ENCODE measurements around the gene C4orf36.

The C4orf36 gene

GRCh38 chr4:86853209-86853608 lies 39.0 kb downstream of the C4orf36 start:
- TF ChIP-seq CTCF (IDR thresholded peaks at IDR 0.05; ENCODE audit: low read depth, low read length): no peak
- H3K4me3 ChIP-seq (ENCODE audit: low read depth, low read length): no peak overlapping the region

GRCh38 chr4:86848732-86849619 lies 43.2 kb downstream of the C4orf36 start, which contains the start of gene SLC10A6:
SLC10A6 (minus strand) TSS chr4:86849384; CDS start chr4:86849115, 269 bp downstream.
- H3K4me3 ChIP-seq (ENCODE audit: low read depth, low read length): no peak within 1 kb of the TSS
- no peak for TF ChIP-seq CTCF (IDR thresholded peaks at IDR 0.05; ENCODE audit: low read depth, low read length)

DNA sequence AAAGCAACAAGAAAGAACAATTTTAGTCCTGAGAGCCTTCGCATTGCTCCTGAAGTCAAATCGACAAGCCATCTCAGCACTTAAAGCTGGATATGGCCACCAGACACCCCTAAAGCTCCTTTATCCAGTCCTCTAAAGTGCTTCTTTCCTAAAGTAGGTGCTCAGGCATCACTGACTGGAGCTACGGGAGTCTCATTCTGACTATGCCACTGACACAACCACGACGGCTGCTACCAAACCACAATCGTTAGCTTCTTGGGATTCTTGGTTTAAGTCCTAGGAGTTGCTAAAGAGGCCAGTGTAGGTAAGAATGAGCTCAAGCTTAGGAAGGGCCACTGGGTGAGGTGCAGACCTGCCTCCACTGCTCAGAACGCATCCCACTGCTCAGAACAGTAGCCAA lies 44.1 kb downstream of the C4orf36 start:
- no peak overlapping the region for H3K4me3 ChIP-seq (ENCODE audit: low read depth, low read length)
- TF ChIP-seq CTCF (IDR thresholded peaks at IDR 0.05; ENCODE audit: low read depth, low read length): no peak

GRCh38 chr4:86847571-86847970 lies 44.7 kb downstream of the C4orf36 start:
- H3K4me3 ChIP-seq (ENCODE audit: low read depth, low read length): no peak overlapping the region
- no peak for TF ChIP-seq CTCF (IDR thresholded peaks at IDR 0.05; ENCODE audit: low read depth, low read length)

DNA sequence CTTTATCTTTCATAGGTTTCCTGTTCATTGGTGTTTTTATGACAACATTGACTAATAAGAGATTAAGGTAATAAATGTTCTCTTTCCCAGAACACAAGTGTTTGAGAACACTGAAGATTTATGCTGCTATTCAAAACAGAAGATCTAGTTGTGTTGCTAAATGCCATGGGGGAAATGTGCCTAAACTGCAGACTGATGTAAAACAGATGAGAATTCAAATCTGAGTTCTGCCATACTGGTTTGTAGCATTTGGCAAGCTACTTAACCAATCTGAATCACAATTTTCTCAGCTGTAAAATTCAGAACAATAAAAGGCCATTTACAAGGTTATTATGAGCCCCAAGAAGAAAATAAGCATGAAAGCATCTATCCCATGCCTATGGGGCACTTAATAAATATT lies 45.3 kb downstream of the C4orf36 start:
- no peak overlapping the region for H3K4me3 ChIP-seq (ENCODE audit: low read depth, low read length)
- TF ChIP-seq CTCF (IDR thresholded peaks at IDR 0.05; ENCODE audit: low read depth, low read length): no peak

GRCh38 chr4:86845593-86845992 lies 46.6 kb downstream of the C4orf36 start:
- TF ChIP-seq CTCF (IDR thresholded peaks at IDR 0.05; ENCODE audit: low read depth, low read length): no peak

DNA sequence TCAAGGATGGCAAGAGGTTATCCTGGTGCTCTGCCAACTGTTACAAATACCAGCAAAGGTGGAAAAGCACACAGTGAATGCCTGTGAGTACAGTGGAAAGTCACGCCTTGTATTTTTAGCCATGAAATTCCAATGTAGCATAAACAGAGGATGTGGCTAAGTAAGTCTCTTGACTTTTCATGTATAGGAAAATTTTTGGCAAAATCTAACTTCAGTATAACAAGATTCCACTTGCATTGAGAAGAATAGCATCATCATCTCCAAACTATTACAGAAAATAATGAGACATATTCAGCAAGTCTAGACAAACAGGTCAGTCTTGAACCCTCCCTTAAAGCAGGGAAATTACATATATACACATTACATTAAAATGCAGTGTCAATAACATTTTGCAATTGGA lies 50.9 kb downstream of the C4orf36 start:
- no peak overlapping the region for H3K4me3 ChIP-seq (ENCODE audit: low read depth, low read length)
- TF ChIP-seq CTCF (IDR thresholded peaks at IDR 0.05; ENCODE audit: low read depth, low read length): no peak

More at GRCh38 chr4:86845593-86845992, 46.6 kb downstream of the C4orf36 start:
- no peak overlapping the region for H3K4me3 ChIP-seq (ENCODE audit: low read depth, low read length)
